ENCODE measurements around the gene LEPROT. TPM values are rescaled to one million over a fixed set of nuclear protein-coding genes. Genes with fewer than 3 reads are reported as not detected.

LEPROT gene
- total and polyA plus RNA-seq, 10 of the 15 experiments (the other 5 are each of a cell fraction or from before 2014, with no cell fraction given) = 14.9 to 38.1 (median 17.4) TPM

GRCh38 chr1:65407877-65408276, 12.6 kb upstream of the LEPROT start (continued):
- TF ChIP-seq YY1 (IDR thresholded peaks at IDR 0.05; ENCODE audit: low read depth, low read length) (no peak), IRF4 (IDR thresholded peaks at IDR 0.05; ENCODE audit: low read depth, low read length) (no peak), ZBTB4 (CRISPR knock-in tag; IDR thresholded peaks at IDR 0.05) (no peak), ZNF384 (IDR thresholded peaks at IDR 0.05; ENCODE audit: borderline replicate concordance, low read depth, low read length) (no peak), RUNX3 (IDR thresholded peaks at IDR 0.05; ENCODE audit: low read length) (no peak), CHD1 (IDR thresholded peaks at IDR 0.05; ENCODE audit: low read depth, low read length) (no peak)
- TF ChIP-seq, protein P1, sequence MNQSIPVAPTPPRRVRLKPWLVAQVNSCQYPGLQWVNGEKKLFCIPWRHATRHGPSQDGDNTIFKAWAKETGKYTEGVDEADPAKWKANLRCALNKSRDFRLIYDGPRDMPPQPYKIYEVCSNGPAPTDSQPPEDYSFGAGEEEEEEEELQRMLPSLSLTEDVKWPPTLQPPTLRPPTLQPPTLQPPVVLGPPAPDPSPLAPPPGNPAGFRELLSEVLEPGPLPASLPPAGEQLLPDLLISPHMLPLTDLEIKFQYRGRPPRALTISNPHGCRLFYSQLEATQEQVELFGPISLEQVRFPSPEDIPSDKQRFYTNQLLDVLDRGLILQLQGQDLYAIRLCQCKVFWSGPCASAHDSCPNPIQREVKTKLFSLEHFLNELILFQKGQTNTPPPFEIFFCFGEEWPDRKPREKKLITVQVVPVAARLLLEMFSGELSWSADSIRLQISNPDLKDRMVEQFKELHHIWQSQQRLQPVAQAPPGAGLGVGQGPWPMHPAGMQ (IDR thresholded peaks at IDR 0.05; ENCODE audit: borderline replicate concordance) = no peak
- TF ChIP-seq, protein P2, sequence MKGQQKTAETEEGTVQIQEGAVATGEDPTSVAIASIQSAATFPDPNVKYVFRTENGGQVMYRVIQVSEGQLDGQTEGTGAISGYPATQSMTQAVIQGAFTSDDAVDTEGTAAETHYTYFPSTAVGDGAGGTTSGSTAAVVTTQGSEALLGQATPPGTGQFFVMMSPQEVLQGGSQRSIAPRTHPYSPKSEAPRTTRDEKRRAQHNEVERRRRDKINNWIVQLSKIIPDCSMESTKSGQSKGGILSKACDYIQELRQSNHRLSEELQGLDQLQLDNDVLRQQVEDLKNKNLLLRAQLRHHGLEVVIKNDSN (IDR thresholded peaks at IDR 0.05; ENCODE audit: borderline replicate concordance, extremely low read length, insufficient read depth, low read depth, low read length) = no peak
- TF ChIP-seq, protein P3, sequence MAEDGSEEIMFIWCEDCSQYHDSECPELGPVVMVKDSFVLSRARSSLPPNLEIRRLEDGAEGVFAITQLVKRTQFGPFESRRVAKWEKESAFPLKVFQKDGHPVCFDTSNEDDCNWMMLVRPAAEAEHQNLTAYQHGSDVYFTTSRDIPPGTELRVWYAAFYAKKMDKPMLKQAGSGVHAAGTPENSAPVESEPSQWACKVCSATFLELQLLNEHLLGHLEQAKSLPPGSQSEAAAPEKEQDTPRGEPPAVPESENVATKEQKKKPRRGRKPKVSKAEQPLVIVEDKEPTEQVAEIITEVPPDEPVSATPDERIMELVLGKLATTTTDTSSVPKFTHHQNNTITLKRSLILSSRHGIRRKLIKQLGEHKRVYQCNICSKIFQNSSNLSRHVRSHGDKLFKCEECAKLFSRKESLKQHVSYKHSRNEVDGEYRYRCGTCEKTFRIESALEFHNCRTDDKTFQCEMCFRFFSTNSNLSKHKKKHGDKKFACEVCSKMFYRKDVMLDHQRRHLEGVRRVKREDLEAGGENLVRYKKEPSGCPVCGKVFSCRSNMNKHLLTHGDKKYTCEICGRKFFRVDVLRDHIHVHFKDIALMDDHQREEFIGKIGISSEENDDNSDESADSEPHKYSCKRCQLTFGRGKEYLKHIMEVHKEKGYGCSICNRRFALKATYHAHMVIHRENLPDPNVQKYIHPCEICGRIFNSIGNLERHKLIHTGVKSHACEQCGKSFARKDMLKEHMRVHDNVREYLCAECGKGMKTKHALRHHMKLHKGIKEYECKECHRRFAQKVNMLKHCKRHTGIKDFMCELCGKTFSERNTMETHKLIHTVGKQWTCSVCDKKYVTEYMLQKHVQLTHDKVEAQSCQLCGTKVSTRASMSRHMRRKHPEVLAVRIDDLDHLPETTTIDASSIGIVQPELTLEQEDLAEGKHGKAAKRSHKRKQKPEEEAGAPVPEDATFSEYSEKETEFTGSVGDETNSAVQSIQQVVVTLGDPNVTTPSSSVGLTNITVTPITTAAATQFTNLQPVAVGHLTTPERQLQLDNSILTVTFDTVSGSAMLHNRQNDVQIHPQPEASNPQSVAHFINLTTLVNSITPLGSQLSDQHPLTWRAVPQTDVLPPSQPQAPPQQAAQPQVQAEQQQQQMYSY (CRISPR knock-in tag; IDR thresholded peaks at IDR 0.05) = no peak
